SU-DHL-6 (cell line): ENCODE results near the gene UBP1.

Experiments used
- EZH2phosphoT487 ChIP-seq: fragments of 200-600 bp; sonication (generic), shearing (Covaris generic); conservative IDR thresholded peaks from 2 replicates; pipeline ENCODE4 v1.6.1; 2018; ENCODE audit warnings: mild to moderate bottlenecking, antibody characterized with exemption, low read length, moderate library complexity, mixed read lengths
- TF ChIP-seq, protein P1 (sequence below): fragments of 200-600 bp; sonication (generic); IDR thresholded peaks from one replicate; pipeline ENCODE4 v1.5.1; 2017; ENCODE audit warnings: antibody characterized with exemption, mild to moderate bottlenecking, low read length, moderate library complexity; ENCODE audit not compliant: insufficient read depth, poor library complexity, severe bottlenecking

DNA sequence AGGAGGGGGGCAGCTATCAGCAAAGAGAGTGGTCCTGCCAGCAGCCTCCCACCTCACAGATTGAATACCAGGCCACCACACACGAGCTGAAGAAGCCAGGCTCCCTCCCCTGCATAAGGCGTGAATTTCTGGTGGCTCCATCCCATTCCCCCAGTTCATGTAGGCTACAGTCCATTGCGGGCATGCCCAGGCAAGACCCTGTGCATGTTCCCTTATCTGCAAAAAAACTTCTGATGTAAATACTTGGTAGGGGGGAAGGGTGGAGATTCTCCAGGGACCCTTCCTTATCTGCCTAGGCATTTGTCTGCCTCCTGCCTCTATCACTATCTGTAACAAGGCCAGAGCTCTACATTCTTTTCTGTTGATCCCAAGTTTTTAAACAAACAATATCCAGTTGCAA is 27.6 kb upstream of the UBP1 start:
- TF ChIP-seq, protein P1, sequence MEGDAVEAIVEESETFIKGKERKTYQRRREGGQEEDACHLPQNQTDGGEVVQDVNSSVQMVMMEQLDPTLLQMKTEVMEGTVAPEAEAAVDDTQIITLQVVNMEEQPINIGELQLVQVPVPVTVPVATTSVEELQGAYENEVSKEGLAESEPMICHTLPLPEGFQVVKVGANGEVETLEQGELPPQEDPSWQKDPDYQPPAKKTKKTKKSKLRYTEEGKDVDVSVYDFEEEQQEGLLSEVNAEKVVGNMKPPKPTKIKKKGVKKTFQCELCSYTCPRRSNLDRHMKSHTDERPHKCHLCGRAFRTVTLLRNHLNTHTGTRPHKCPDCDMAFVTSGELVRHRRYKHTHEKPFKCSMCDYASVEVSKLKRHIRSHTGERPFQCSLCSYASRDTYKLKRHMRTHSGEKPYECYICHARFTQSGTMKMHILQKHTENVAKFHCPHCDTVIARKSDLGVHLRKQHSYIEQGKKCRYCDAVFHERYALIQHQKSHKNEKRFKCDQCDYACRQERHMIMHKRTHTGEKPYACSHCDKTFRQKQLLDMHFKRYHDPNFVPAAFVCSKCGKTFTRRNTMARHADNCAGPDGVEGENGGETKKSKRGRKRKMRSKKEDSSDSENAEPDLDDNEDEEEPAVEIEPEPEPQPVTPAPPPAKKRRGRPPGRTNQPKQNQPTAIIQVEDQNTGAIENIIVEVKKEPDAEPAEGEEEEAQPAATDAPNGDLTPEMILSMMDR, result no peak
- no peak for TF ChIP-seq EZH2phosphoT487
